H9 (cell line): ENCODE results near the gene MCF2L. TPM values are rescaled to one million over a fixed set of nuclear protein-coding genes. Genes with fewer than 3 reads are reported as not detected.

Experiments
- DNase-seq: peaks from one replicate; pipeline ENCODE4 v3.0.0-alpha.2; 2017
- H2AFZ ChIP-seq: one replicate; pipeline ENCODE4 v1.6.1; 2013; ENCODE audit warnings: mild to moderate bottlenecking, low read length, control low read depth, moderate library complexity
- H2AK5ac ChIP-seq: 2 replicates; pipeline ENCODE4 v1.6.1; 2013; ENCODE audit warnings: low read length, control low read depth, mixed read lengths; ENCODE audit not compliant: insufficient read length
- H2BK120ac ChIP-seq: one replicate; pipeline ENCODE4 v1.6.1; 2013; ENCODE audit warnings: low read depth, mild to moderate bottlenecking, low read length, control low read depth, inconsistent platforms; ENCODE audit not compliant: poor library complexity, severe bottlenecking
- H2BK12ac ChIP-seq: 2 replicates; pipeline ENCODE4 v1.6.1; 2013; ENCODE audit warnings: low read length, control low read depth, mixed read lengths, low read depth; ENCODE audit not compliant: insufficient read length
- H2BK15ac ChIP-seq: 2 replicates; pipeline ENCODE4 v1.6.1; 2013; ENCODE audit warnings: low read depth, low read length, control low read depth
- H2BK20ac ChIP-seq: one replicate; pipeline ENCODE4 v1.6.1; 2013; ENCODE audit warnings: low read depth, mild to moderate bottlenecking, low read length, control low read depth, inconsistent platforms; ENCODE audit not compliant: poor library complexity, severe bottlenecking
- H2BK5ac ChIP-seq: 2 replicates; pipeline ENCODE4 v1.6.1; 2013; ENCODE audit warnings: low read length, control low read depth, mixed read lengths; ENCODE audit not compliant: insufficient read length
- H3K14ac ChIP-seq: 2 replicates; pipeline ENCODE4 v1.6.1; 2013; ENCODE audit warnings: low read length, control low read depth; ENCODE audit not compliant: insufficient read depth
- H3K18ac ChIP-seq: 2 replicates; pipeline ENCODE4 v1.6.1; 2013; ENCODE audit warnings: low read depth, mild to moderate bottlenecking, mixed read lengths, low read length, control low read depth; ENCODE audit not compliant: insufficient read length
- H3K23ac ChIP-seq: 2 replicates; pipeline ENCODE4 v1.6.1; 2013; ENCODE audit warnings: low read length, control low read depth, mixed read lengths, low read depth; ENCODE audit not compliant: insufficient read length
- H3K23me2 ChIP-seq: 2 replicates; pipeline ENCODE4 v1.6.1; 2013; ENCODE audit warnings: low read depth, mild to moderate bottlenecking, mixed read lengths, low read length, control low read depth; ENCODE audit not compliant: insufficient read length, poor library complexity, severe bottlenecking
- H3K27ac ChIP-seq: 2 replicates; pipeline ENCODE4 v1.5.1; 2013; ENCODE audit warnings: low read length, control low read depth, mixed read lengths, low read depth; ENCODE audit not compliant: insufficient read length
- H3K27me3 ChIP-seq: 2 replicates; pipeline ENCODE4 v1.6.1; 2013; ENCODE audit warnings: low read length, control low read depth, inconsistent platforms; ENCODE audit not compliant: insufficient read depth
- H3K4ac ChIP-seq: 2 replicates; pipeline ENCODE4 v1.6.1; 2013; ENCODE audit warnings: low read depth, mild to moderate bottlenecking, control low read depth, inconsistent platforms, low read length, moderate library complexity
- H3K4me1 ChIP-seq: 2 replicates; pipeline ENCODE4 v1.6.1; 2013; ENCODE audit warnings: low read length, control low read depth, inconsistent platforms; ENCODE audit not compliant: insufficient read depth
- H3K4me2 ChIP-seq: 2 replicates; pipeline ENCODE4 v1.6.1; 2013; ENCODE audit warnings: low read length, control low read depth, mixed read lengths; ENCODE audit not compliant: insufficient read length, insufficient read depth
- H3K56ac ChIP-seq: 2 replicates; pipeline ENCODE4 v1.6.1; 2013; ENCODE audit warnings: low read depth, mild to moderate bottlenecking, mixed read lengths, low read length, control low read depth; ENCODE audit not compliant: insufficient read length
- H3K79me1 ChIP-seq: 2 replicates; pipeline ENCODE4 v1.6.1; 2013; ENCODE audit warnings: low read depth, mild to moderate bottlenecking, moderate library complexity, low read length, control low read depth, inconsistent platforms; ENCODE audit not compliant: insufficient read depth, poor library complexity, severe bottlenecking
- H3K79me2 ChIP-seq: 2 replicates; pipeline ENCODE4 v1.6.1; 2013; ENCODE audit warnings: low read length, control low read depth, inconsistent platforms; ENCODE audit not compliant: insufficient read depth
- H3K9ac ChIP-seq: 2 replicates; pipeline ENCODE4 v1.6.1; 2013; ENCODE audit warnings: low read length, control low read depth, mixed read lengths; ENCODE audit not compliant: insufficient read length; ENCODE audit errors: extremely low read depth
- H3K9me3 ChIP-seq: one replicate; pipeline ENCODE4 v1.6.1; 2013; ENCODE audit warnings: low read depth, low read length, inconsistent platforms; ENCODE audit not compliant: control insufficient read depth
- H3T11ph ChIP-seq: one replicate; pipeline ENCODE4 v1.6.1; 2013; ENCODE audit warnings: mild to moderate bottlenecking, low read length, control low read depth, inconsistent platforms
- H4K20me1 ChIP-seq: one replicate; pipeline ENCODE4 v1.6.1; 2013; ENCODE audit not compliant: control insufficient read depth, insufficient read length, insufficient read depth
- H4K5ac ChIP-seq: 2 replicates; pipeline ENCODE4 v1.6.1; 2013; ENCODE audit warnings: low read depth, mild to moderate bottlenecking, mixed read lengths, low read length, control low read depth; ENCODE audit not compliant: insufficient read length
- H4K8ac ChIP-seq: replicated peaks from 2 replicates; pipeline ENCODE4 v1.6.1; 2013; ENCODE audit warnings: low read length, control low read depth, mixed read lengths, low read depth; ENCODE audit not compliant: insufficient read length
- H4K91ac ChIP-seq: 2 replicates; pipeline ENCODE4 v1.6.1; 2013; ENCODE audit warnings: low read depth, mild to moderate bottlenecking, moderate library complexity, mixed read lengths, low read length, control low read depth; ENCODE audit not compliant: insufficient read length
- H3K27ac Mint-ChIP-seq, 3 experiments: 2 replicates in 2 of 3; 3 replicates in 1 of 3; pipeline ENCODE4 v1.8.0; 2020 to 2021; ENCODE audit warnings: mixed read lengths in 3 of 3, mild to moderate bottlenecking in 1 of 3, moderate library complexity in 1 of 3
- H3K27me3 Mint-ChIP-seq: 2 replicates; pipeline ENCODE4 v1.8.0; 2021; ENCODE audit warnings: low read depth, mild to moderate bottlenecking, moderate library complexity, mixed read lengths
- H3K36me3 Mint-ChIP-seq, 3 experiments: 2 replicates in 2 of 3; 3 replicates in 1 of 3; pipeline ENCODE4 v1.8.0; 2020 to 2021; ENCODE audit warnings: low read depth in 3 of 3, mixed read lengths in 3 of 3; ENCODE audit not compliant: insufficient read depth in 1 of 3
- H3K4me1 Mint-ChIP-seq, 2 experiments: 2 replicates each; pipeline ENCODE4 v1.8.0; 2020; ENCODE audit warnings: mixed read lengths in 2 of 2
- H3K4me3 Mint-ChIP-seq, 2 experiments: 2 replicates in 1 of 2; 3 replicates in 1 of 2; pipeline ENCODE4 v1.8.0; 2020 to 2021; ENCODE audit warnings: mild to moderate bottlenecking in 2 of 2, mixed read lengths in 2 of 2, moderate library complexity in 1 of 2
- H3K9me3 Mint-ChIP-seq, 2 experiments: 2 replicates in 1 of 2; 3 replicates in 1 of 2; pipeline ENCODE4 v1.8.0; 2020; ENCODE audit warnings: mild to moderate bottlenecking in 2 of 2, mixed read lengths in 2 of 2, moderate library complexity in 1 of 2
- WGBS: extraction: QIAGEN DNeasy Blood & Tissue Kit; methylation state at CpG from one replicate; pipeline ENCODE4 v1.1.7; 2013; ENCODE audit warnings: missing lambda C conversion rate, low lambda C conversion rate, mixed read lengths; ENCODE audit not compliant: insufficient read length; ENCODE audit errors: extremely low coverage; 5-methylcytosine and 5-hydroxymethylcytosine counted together
- total RNA-seq: library from RNA; stranded (reverse); gene quantifications from 2 replicates; pipeline ENCODE4 v1.2.1, GENCODE V29; 2021
- TF ChIP-seq, protein P1 (sequence below): fragments of 200-600 bp; sonication (generic); conservative IDR thresholded peaks from 3 replicates; pipeline ENCODE4 v1.8.0; 2021; ENCODE audit warnings: antibody characterized with exemption, mild to moderate bottlenecking

The MCF2L gene
- total RNA-seq, 1 experiment from 2014 or later, result 18.5 TPM

GRCh38 chr13:113041293-113041690 lies 72.3 kb downstream of the MCF2L start:
- Histone ChIP-seq H4K91ac (no peak overlapping the region), H2AK5ac (no peak overlapping the region), H2BK15ac (no peak overlapping the region), H4K8ac (no peak overlapping the region), H2BK12ac (no peak overlapping the region), H3K23ac (no peak overlapping the region), H3K9ac (no peak overlapping the region), H3K14ac (no peak overlapping the region), H4K5ac (no peak overlapping the region), H4K20me1 (no peaks in the 10 kb centered on the region), H2BK120ac (no peak overlapping the region), H2BK5ac (no peak overlapping the region), H3K4ac (no peak overlapping the region), H3K27ac (no peak overlapping the region), H2AFZ (no peak overlapping the region), H3K18ac (no peak overlapping the region), H3K4me2 (no peak overlapping the region), H3K27me3 (no peaks in the 10 kb centered on the region), H3K4me1 (no peaks in the 10 kb centered on the region), H3K23me2 (no peaks in the 10 kb centered on the region), H3K79me2 (no peaks in the 10 kb centered on the region), H2BK20ac (no peak overlapping the region), H3K9me3 (no peaks in the 10 kb centered on the region), H3K56ac (no peak overlapping the region), H3K79me1 (no peaks in the 10 kb centered on the region), H3T11ph (no peak overlapping the region)
- H3K36me3 Mint-ChIP-seq, result peaks cover 0 to 3% (median 2%) of the 10 kb centered on the region in 3 experiments; a peak in 4 of 7 replicates
- no peak overlapping the region for H3K27ac Mint-ChIP-seq
- H3K4me1 Mint-ChIP-seq, result no peaks in the 10 kb centered on the region
- peaks cover 5 to 9% of the 10 kb centered on the region in 2 experiments; a peak in 3 of 5 replicates for H3K9me3 Mint-ChIP-seq
- no peaks in the 10 kb centered on the region; the same call in none of the 2 replicates for H3K27me3 Mint-ChIP-seq
- WGBS, result no CpG with 5 or more reads among the region's 11 CpGs
- no peak for DNase-seq
- TF ChIP-seq, protein P1, sequence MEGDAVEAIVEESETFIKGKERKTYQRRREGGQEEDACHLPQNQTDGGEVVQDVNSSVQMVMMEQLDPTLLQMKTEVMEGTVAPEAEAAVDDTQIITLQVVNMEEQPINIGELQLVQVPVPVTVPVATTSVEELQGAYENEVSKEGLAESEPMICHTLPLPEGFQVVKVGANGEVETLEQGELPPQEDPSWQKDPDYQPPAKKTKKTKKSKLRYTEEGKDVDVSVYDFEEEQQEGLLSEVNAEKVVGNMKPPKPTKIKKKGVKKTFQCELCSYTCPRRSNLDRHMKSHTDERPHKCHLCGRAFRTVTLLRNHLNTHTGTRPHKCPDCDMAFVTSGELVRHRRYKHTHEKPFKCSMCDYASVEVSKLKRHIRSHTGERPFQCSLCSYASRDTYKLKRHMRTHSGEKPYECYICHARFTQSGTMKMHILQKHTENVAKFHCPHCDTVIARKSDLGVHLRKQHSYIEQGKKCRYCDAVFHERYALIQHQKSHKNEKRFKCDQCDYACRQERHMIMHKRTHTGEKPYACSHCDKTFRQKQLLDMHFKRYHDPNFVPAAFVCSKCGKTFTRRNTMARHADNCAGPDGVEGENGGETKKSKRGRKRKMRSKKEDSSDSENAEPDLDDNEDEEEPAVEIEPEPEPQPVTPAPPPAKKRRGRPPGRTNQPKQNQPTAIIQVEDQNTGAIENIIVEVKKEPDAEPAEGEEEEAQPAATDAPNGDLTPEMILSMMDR, result no peak
- H3K4me3 Mint-ChIP-seq, result no peak overlapping the region
